Tibial nerve (tissue), 4 donors: Measurements from ENCODE around the gene PLEKHO2.

Experiments used
- CTCF ChIP-seq, 5 experiments: fragments of 200-600 bp in 3 of 5; fragments of 450-650 bp in 2 of 5; sonication (generic) in 3 of 5; IDR thresholded peaks; one replicate each; pipeline ENCODE4 v1.5.1; 2016 to 2019; ENCODE audit warnings: antibody characterized with exemption in 5 of 5, mild to moderate bottlenecking in 3 of 5, moderate library complexity in 2 of 5
- EP300 ChIP-seq, 2 donors: sonication (generic); formaldehyde crosslinking; IDR thresholded peaks; one replicate each; pipeline ENCODE4 v1.6.1; 2017; ENCODE audit warnings: antibody characterized with exemption in 2 of 2, mild to moderate bottlenecking in 1 of 2

GRCh38 chr15:64905119-64905831 is 63.6 kb downstream of the PLEKHO2 start:
- TF ChIP-seq CTCF (IDR thresholded peaks at IDR 0.05) = peak; percentile 81 to 88 (median 83)
- peak in 1 of 2 donors; percentile 45 for TF ChIP-seq EP300 (IDR thresholded peaks at IDR 0.05)
